PFSK-1 (cell line): ENCODE results near the gene TBXAS1.

Experiments
- FOXP2 ChIP-seq: optimal IDR thresholded peaks from 2 replicates; pipeline ENCODE3; 2011; ENCODE audit warnings: borderline replicate concordance, control low read depth, inconsistent platforms; ENCODE audit not compliant: insufficient read depth; ENCODE audit errors: extremely low read length, extremely low read depth
- POLR2AphosphoS5 ChIP-seq: IDR thresholded peaks from 2 replicates; pipeline ENCODE4 v1.6.1; 2012; ENCODE audit warnings: low read depth, mild to moderate bottlenecking, control low read depth, low read length, moderate library complexity
- SIN3A ChIP-seq: IDR thresholded peaks from 2 replicates; pipeline ENCODE4 v1.6.1; 2012; ENCODE audit warnings: mild to moderate bottlenecking, low read length, moderate library complexity, borderline replicate concordance; ENCODE audit not compliant: insufficient read depth
- TAF1 ChIP-seq: IDR thresholded peaks from 2 replicates; pipeline ENCODE4 v1.6.1; 2012; ENCODE audit warnings: low read length, control low read depth, borderline replicate concordance; ENCODE audit not compliant: insufficient read depth
- TF ChIP-seq, protein P1 (sequence below), 2 experiments: IDR thresholded peaks; 2 replicates each; pipeline versions ENCODE4 v1.6.1 to v1.8.0; 2011 to 2012; ENCODE audit warnings: low read depth in 2 of 2, low read length in 2 of 2, control low read depth in 1 of 2, inconsistent platforms in 1 of 2, mild to moderate bottlenecking in 1 of 2, moderate library complexity in 1 of 2; ENCODE audit not compliant: insufficient read depth in 1 of 2

The TBXAS1 gene

DNA sequence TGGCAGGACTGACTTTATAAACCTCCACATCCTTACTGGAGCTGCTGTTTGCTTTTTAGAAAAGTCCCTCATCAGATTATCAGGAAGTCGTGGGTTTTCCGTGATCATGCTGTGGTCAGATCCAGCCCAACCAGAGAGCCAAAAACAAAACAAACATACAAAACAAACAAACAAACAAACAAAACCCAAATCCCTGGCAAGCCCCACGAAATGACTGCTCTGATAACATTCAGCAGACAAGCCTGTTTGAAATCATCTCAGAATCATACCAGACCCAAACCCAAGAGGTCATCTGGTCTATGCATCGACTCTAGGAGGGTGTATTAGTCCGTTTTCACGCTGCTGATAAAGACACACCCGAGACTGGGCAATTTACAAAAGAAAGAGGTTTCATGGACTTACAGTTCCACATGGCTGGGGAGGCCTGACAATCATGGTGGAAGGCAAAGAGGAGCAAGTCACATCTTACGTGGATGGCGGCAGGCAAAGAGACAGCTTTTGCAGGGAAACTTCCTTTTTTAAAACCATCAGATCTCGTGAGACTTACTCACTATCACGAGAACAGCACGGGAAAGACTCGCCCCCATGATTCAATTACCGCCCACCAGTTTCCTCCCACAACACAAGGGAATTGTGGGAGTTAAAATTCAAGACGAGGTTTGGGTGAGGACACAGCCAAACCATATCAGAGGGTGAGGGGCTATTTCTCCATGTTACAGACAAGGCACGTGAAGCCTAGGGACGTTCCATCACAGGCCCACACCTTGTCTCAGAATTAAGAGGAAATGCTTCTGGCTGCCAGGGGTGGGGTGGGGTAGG is 148.0 kb downstream of the TBXAS1 start:
- TF ChIP-seq, protein P1, sequence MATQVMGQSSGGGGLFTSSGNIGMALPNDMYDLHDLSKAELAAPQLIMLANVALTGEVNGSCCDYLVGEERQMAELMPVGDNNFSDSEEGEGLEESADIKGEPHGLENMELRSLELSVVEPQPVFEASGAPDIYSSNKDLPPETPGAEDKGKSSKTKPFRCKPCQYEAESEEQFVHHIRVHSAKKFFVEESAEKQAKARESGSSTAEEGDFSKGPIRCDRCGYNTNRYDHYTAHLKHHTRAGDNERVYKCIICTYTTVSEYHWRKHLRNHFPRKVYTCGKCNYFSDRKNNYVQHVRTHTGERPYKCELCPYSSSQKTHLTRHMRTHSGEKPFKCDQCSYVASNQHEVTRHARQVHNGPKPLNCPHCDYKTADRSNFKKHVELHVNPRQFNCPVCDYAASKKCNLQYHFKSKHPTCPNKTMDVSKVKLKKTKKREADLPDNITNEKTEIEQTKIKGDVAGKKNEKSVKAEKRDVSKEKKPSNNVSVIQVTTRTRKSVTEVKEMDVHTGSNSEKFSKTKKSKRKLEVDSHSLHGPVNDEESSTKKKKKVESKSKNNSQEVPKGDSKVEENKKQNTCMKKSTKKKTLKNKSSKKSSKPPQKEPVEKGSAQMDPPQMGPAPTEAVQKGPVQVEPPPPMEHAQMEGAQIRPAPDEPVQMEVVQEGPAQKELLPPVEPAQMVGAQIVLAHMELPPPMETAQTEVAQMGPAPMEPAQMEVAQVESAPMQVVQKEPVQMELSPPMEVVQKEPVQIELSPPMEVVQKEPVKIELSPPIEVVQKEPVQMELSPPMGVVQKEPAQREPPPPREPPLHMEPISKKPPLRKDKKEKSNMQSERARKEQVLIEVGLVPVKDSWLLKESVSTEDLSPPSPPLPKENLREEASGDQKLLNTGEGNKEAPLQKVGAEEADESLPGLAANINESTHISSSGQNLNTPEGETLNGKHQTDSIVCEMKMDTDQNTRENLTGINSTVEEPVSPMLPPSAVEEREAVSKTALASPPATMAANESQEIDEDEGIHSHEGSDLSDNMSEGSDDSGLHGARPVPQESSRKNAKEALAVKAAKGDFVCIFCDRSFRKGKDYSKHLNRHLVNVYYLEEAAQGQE (IDR thresholded peaks at IDR 0.05; ENCODE audit: insufficient read depth in 1 of 2, low read depth in 2 of 2, low read length in 2 of 2): no peak
- no peak for TF ChIP-seq SIN3A
- no peak for TF ChIP-seq TAF1
- TF ChIP-seq FOXP2: no peak
- no peak for TF ChIP-seq POLR2AphosphoS5

DNA sequence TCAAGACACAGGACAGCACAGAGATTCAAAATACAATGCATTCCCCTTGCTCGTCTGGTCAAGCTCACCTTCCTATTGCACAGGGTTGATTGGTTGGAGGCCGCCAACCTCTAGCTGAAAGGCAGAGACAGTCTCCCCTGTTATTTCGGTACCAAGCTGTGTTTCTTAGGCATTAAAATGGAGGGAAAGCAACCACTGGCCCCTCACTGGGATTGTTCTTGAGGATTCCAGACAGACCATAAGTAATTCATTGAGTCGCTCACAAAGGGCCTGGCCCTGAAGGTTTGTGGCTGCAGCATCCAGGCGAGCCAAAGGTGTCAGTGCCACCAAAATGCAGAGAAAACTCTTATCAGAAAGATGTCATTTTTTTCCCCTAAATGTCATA is 152.4 kb downstream of the TBXAS1 start:
- TF ChIP-seq TAF1 (no peak), FOXP2 (no peak)
- TF ChIP-seq, protein P1 (IDR thresholded peaks at IDR 0.05; ENCODE audit: insufficient read depth in 1 of 2, low read depth in 2 of 2, low read length in 2 of 2): no peak

DNA sequence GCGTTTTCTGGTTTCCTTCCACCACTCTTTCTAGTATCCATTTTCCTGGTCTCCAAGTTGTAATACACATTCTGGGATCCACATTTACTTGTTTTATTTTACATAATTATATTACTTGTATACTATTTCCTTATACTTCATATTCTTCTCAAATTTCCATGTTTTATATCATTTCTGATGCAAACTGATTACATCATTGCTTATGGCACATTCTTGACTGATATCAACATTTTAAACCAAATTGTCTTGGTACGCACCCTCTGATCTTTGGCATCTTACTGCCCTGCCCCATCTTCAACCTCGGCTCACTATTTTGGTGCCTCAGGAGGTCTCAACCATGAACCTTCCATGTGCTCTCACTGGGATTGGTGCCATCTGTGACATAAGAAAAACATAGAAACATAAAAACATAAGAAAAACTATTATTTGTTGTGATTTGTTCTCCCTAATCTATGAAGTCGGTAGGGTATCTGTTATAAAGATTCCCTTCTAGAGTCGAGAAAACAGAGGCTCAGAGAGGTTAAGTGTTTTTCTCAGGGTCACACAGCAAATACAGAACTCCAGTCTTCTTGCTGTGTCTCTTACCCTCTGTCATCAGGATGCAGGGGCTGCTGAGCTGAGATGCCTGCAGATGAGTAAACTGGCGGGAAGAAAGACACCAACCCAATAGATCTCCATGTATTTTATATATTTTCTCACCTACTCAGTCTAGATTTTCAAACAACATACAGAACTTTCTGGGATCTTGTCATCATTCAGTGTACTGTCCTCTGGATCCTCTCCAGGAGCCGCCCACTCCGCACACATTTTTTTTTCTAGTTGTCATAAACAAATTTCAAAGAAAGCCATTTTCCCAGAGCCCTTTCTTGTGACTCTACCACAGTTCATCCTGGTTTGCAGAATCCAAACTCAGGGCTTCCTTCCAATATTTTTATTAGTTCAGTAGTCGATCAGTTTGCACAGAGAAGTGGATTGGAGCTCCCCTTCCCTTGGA is 154.2 kb downstream of the TBXAS1 start:
- TF ChIP-seq TAF1 (no peak), FOXP2 (no peak), SIN3A (no peak), POLR2AphosphoS5 (no peak)
- TF ChIP-seq, protein P1 (IDR thresholded peaks at IDR 0.05; ENCODE audit: insufficient read depth in 1 of 2, low read depth in 2 of 2, low read length in 2 of 2): no peak

DNA sequence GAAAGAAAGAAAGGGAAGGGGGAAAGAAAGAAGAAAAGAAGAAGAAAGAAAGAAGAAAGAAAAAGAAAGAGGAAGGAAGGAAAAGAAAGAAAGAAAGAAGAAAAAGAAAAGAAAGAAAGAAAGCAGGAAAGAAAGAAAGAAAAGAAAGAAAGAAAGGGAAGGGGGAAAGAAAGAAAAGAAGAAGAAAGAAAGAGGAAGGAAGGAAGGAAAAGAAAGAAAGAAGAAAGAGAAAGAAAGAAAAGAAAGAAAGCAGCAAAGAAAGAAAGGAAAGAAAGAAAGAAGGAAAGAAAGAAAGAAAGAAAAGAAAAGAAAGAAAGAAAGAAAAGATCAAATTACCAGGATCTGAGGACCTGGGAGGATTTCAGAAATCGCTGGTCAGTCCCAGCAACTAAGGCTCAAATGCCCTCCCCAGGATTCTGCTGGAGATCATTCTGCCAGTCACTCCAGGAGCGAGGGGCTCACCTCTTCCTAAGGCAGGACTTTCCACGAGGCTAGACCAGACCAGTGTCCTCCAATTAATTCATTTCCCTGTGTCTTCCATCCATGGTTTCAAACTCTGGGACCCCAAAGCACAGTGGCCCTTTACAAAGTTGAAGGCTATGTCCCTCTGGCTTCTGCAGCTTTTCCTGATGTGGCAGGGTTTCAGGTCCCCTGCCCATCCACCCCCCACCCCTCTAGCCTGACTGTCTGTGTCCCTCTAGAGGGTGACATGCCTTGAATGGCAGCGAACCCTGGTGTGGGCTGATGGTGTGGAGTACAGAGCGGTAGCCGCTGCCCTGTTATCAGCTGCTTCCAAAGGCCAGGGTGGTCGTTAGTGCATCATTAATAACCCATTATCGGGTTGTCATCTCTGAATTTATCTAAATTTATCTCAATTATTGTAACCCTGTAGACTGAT is 155.8 kb downstream of the TBXAS1 start:
- no peak for TF ChIP-seq SIN3A
- TF ChIP-seq, protein P1 (IDR thresholded peaks at IDR 0.05; ENCODE audit: insufficient read depth in 1 of 2, low read depth in 2 of 2, low read length in 2 of 2): no peak
- TF ChIP-seq FOXP2: no peak
- no peak for TF ChIP-seq POLR2AphosphoS5
- no peak for TF ChIP-seq TAF1
